NCI-H146 (cell line): ENCODE results near the gene TRABD2A.

Source experiments
- DNase-seq: peaks from one replicate; lab custom pipeline; 2025; lab: John Stamatoyannopoulos, UW

Gene TRABD2A

DNA sequence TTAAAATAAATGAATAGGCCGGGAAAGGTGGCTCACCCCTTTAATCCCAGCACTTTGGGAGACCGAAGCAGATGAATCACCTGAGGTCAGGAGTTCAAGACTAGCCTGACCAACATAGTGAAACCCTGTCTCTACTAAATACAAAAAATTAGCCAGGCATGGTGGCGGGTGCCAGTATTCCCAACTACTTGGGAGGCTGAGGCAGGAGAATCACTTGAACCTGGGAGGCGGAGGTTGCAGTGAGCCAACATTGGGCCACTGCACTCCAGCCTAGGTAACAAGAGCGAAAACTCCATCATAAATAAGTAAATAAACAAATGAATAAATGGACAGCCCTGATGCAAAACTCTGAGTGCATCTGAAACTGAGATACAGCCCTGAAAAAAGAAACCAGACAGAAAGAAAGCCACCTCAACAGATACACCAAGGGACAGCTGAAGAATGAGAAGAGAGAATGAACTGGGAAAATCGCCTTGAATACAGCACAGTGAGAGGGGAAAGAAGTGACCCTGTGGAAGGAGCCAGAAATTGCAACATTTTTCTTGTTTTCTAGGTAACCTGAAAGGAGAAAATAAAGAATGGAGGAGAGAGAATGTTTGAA lies 64.4 kb downstream of the TRABD2A start:
- DNase-seq, result no peak

DNA sequence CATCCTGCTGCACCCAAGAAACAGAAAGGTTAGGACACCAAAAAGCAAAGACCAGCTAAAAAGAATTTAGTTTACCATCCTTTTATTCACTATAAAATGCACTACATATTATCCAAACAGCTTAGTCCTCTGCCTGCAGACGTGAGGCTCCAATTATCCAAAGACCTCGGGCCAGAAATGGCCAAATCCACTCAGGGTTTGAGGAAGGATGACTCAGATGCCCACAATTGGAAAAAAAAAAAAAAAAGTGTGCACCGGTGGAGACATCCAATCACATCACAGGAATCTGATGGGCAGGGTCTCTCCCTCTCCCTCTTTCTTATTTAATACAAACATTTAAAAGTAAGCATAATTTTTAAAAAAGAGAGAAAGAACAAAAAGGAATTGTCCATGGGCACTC lies 65.7 kb downstream of the TRABD2A start:
- no peak for DNase-seq

DNA sequence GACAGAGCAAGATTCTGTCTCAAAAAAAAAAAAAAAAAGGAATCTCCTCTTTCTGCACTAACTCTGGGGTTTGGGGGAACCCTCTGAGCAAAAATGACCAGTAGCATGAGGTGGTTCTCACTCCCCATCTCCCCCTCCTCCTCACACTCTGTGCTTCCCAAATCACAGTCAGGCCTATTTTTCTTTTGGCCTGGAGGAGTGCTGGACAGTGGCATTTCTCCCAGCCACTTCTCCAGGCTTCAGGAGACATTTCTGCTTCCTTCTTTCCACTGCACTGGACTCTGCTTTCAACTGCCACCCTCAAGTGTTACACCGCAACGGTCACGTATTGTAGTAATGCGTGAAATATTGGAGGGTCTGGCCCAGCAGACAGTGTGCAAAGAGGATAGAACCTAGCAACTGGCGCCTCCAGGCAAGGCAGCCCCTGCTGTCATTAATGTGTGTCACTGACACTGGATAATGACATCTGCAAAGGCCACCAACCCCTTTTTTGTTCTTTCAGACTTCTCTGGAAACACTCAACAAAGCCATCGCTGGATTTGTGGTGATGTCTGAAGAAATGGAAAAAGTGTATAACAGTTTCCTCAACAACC lies 68.9 kb downstream of the TRABD2A start:
- DNase-seq, result no peak

DNA sequence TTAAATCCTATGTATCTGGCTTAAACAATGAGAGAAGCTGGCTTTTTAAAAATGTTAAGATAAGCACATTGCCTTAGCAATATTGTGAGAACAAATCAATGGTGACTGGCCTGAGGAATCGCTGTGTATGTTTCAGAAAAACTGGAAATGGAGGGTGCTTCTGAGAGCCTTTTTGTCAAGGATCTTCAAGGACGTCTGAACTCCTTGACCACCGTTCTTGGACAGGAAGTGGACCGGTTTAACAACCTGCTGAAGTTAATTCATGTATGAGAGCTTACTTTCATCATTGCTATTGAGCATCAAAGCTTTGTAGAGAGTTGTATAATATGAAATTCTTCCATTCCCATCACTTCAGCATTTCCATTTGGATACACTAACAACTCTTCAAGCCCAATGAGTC lies 72.6 kb downstream of the TRABD2A start:
- DNase-seq, result no peak

DNA sequence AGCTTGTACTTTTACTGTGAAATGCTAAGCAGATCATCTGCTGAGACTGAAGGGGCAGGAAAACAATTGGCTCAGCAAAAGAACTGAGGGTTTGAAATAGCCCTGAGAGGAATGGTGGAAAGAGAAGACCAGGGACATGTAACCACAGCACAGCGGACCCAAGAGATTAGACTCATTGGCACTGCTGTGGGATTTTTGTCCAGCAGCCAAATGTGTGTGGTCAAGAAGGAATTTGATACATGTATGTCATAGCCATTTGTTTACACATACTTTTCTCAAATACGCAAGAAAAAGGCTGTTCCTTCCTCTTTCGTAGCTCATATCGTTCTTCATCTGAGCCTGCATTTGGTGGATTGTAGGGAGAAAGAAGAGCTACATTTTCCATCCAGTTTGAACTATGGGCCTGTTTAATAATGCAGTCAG lies 73.8 kb downstream of the TRABD2A start:
- no peak for DNase-seq

DNA sequence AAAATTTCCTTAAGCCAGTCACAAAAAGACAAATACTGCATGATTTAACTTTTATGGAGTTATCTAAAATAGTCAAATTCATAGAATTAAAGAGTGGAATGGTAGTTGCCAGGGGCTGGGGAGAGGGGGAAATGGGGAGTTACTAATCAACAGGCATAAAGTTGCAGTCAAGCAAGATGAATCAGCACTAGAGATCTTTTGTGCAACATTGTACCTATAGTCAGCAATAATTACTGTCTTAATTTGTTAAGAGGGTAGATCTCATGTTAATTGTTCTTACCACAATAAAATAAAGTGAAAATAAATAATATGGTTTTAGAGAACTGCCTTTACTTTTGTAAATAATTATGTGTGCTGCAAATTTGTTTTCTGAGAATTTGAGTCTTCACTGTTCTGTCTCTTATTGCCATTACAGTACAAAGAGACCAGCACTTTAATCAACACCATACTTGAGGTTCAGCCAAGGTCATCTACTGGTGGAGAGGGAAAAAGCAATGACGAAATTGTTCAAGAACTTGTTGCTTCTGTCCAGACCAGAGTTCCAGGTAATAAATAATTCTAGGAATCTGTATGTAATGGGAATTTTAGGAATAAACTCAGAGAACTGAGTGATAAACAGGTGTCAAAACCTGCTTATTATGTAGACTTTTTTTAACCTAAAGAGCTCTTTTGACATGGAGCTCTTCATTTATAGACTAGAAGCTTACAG lies 75.5 kb downstream of the TRABD2A start:
- no peak for DNase-seq

DNA sequence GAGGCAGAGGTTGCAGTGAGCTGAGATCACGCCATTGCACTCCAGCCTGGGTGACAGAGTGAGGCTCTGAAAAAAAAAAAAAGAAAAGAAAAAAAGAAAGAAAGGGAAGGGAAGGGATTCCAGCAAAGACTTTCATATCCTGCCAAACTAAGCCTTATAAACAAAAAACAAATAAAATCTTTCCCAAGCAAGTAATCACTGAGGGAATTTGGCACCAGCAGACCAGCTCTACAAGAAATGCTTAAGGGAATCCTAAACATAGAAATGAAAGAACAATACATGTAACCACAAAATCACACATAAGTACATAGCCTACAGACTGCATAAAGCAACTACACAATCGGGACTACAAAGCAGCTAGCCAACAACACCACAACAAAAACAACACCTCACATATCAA lies 79.1 kb downstream of the TRABD2A start:
- DNase-seq, result no peak

DNA sequence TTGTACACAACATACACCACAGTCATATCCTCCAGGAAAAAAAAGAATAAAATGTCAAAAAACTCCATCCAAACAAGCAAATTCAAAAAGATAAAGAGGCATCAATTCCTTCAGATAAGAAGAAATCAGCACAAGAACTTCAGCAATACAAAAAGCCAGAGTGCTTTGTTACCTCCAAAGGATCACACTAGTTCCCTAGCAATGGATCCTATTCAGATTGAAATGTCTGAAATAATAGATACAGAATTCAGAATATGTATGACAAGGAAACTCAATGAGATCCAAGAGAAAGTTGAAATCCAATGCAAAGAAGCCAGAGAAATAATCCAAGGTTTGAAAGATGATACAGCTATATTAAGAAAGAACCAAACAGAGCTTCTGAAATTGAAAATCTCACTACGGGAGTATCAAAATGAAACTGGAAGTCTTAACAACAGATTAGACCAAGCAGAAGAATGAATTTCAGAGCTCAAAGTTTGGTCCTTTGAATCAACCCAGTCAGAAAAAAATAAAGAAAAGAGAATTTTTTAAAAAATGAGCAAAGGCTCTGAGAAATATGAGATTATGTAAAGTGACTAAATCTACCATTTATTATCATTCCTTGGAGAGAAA lies 80.6 kb downstream of the TRABD2A start:
- DNase-seq, result no peak

DNA sequence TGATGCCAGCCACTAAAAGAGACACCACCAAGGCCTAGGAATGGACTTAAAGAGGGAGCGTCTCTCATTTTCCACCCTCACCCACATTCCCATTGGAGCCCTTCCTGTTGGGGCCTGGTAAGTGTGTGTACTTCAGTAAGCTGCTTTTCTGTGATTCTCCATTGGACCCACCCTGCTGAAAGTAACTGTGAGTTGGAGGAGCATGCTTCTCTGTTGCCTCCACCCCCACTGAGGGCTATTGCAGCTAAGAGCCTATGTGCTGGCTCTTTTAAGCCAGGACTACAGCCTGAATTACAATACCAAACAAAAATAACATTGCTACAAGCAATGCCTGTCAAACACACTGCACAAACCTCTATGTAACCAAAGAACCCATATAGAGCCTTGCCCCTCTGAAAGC lies 81.1 kb downstream of the TRABD2A start:
- DNase-seq, result no peak

DNA sequence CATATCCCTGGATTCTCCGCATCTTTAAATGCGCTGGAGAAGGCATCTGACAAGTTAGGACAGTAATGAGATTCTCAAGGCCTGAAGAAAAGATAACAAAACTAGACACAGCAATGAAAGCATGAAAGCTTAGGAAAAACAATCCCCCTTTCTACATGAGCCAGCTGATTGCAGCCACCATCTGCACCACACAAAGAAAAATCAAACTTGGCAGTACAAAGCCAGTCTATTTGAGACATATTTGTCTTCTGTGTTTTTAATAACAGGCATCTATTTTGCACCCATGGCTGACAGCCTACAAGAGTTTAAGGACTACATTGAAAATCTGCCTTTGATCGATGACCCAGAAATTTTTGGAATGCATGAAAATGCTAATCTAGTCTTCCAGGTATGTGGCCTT lies 83.6 kb downstream of the TRABD2A start:
- no peak for DNase-seq

DNA sequence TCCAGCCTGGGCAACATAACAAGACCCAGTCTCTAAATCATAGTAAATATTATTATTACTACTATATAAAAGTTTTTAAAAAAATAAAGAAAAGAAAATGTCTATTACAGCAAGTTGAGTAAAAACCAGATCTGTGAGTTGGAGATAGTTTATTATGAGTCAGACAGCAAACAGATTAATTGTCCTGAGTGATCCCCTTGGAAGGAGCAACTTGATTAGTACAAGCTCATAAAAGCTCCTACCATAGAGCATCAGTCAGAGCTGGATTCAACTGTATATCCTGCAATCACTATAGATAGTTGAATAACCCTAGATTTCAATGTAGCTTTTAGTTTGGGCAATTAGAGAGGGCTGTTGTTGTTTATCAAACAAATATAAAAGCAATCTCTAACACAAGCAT lies 84.1 kb downstream of the TRABD2A start:
- no peak for DNase-seq

DNA sequence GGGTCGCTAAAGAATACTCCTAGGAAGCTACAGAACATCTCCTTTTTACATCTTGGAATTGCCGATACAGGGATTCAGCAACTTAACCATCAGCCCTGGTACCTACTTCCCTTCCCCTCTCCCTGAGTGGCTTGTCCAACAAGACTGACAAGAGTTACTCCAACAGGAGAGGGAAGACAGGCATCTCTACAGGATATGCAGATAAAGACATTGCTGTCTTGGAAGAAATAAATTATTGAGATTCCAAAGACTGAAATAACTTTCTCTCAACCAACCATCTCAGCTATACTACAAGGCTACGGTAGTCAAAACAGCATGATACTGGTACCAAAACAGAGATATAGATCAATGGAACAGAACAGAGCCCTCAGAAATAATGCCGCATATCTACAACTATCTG lies 87.2 kb downstream of the TRABD2A start:
- DNase-seq, result no peak

DNA sequence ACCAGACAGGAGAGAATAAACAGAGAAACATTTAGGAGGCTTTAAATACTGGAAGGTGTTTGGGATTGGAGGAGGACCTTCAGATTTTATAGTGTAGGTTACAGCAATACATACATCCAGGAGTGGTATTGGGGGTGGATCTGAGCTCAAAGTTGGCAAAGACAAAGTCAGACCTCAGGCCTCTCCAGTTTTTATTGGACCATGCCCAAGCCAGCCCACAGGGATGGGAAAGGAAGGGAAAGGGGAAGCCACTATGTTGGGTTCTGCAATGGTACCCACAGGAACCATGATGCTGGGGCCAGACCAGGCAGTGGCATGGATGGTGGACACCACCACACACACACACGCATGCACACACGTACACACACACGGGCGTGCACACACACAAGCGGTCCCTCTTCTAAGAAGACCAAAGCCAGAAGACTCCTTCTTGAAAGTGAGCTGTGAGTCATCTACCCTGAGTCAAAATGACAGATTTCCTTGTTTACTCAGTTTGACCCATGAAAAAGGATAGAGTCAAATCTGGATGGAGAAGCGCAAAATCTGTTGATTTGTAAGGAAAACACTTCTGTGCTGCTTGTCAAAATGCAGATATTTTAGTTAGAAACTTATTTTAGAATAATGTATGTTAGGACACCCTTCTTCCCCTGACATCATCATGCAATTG lies 87.9 kb downstream of the TRABD2A start:
- no peak for DNase-seq

DNA sequence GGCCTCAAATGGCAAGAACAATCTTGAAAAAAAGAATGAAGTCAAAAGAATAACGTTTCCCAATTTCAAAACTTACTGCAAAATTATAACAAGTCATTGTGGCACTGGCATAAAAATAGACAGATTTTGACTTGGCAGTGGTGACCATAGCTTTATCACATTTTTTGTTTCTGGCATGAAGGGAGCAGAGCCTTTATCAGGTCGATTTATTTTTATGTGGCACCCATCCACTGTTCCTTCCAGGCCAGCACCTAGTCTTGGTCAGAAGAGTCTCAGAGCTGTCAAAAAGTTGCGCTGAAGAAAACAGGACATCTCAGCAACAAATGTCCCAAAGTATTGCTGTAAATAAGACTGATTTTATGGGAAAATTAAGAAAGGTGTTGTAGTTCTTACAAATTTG lies 92.4 kb downstream of the TRABD2A start:
- DNase-seq, result no peak

DNA sequence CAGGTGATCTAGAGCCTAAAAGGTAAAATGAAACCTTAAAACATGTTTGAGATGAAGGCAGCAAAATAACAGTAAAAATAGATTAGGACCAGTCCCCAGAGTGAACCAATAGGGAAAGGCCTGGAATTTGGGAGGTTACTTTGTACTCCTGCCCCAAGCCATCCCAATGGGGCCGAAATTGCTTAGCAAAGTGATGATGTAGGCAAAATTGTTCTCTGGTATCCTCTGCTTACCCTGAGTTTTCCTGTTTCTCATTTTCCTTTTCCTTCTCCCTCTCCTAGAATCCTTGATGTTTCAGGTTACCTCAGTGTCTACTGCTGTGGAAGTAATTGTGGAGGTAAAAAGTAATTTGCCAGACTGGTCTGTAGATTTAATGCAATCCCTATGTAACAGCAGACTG lies 92.9 kb downstream of the TRABD2A start:
- no peak for DNase-seq

DNA sequence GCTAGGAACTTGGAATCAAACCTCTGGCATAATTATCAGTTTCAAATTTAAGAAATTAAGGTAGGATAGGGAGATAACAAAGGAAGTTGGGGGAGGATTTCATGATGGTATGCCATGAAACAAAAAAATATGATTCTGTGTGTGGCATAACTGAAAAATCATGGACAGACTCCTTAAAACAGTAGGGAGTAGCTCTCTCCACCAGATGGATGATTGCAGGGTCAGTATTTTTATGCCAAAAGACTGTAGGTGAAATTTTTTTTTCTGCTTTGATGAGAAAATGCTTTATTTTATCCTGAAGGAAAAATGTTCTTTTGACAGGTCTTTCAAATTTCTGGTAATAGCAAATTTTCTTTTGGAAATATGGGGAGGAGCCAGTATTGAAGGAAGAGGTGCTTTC lies 94.3 kb downstream of the TRABD2A start:
- no peak for DNase-seq

DNA sequence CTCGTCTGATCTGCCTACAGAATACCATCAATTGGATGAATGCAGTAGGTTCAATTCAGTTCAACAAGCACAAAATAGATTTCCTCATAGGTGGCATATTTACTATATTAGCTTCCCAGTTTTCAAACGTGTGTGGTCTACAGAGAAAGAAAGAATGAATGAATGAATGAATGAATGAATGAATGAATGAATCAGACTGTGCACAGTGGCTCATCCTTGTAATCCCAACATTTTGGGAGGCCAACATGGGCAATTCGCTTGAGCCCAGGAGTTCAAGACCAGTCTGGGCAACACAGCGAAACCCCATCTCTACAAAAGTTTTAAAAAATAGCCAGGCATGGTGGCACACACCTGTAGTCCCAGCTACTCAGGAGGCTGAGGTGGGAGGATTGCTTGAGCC lies 94.9 kb downstream of the TRABD2A start:
- no peak for DNase-seq

DNA sequence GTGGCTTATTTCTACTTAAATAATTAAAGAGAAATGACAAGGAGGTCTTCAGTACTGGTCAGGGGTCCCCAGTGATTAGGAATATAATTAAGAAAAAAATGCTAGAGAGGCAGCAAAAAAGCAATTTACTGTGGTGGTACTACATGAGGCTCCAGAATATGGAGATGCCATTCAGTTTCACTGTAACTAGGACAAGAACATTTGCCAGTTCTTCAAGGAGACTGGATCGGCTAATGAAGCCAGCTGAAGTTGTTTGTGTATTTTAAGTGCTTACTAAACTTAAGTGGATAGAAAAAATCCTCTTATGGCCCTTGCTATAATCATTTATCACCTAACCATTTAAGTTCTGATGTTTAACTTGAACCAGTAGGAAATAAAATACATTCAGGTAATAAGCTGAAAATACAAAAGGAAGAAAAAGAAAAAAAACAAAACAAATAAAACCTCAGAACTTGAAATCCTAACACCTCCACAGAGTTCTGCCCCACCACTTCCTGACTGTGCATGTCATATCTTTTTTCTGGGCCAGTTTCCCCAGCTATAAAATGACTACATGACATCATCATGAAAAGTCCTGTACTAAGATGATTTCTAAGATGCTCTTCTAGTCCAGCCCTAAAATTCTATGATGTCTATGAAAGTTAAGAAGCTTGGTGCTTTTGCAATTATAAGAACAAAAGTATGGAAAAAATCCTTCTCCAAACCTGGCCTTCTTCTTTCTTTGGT lies 98.0 kb downstream of the TRABD2A start:
- no peak for DNase-seq

DNA sequence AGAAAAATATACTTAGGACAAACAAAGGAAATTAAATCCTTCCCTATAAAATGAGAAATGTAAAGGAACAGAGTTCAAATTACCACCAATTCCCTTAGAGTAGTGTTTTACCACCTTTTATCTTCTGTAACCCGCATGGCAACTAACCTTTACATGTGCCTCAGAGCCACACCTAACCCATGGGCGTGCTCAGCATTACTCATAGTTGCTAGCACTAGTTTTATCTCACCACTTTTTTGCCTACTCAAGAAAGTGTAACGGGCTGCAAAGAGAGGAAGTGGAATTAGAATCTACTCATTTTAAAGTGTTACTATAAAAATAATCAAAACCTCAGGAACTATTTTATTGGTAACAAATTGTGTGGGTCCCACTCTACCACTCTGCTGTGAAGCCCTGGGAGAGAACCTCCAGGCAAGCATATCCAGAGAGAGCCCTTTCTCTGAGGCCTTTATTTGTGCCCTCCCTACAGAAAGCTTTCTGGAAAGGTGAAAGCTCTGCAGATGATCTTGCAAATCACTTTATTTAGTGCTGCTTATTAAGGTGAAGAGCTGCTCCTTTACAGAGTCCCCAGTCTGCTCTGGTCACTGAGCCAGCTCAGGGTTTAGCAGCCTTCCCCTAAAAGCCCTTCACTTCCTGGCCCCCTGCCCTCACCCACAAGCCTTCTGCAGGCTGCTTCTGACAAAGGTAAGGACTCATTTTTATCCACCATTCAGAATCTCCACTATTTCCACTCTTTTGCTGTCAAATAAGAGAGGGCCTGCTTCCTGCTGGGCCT lies 98.8 kb downstream of the TRABD2A start:
- no peak for DNase-seq

DNA sequence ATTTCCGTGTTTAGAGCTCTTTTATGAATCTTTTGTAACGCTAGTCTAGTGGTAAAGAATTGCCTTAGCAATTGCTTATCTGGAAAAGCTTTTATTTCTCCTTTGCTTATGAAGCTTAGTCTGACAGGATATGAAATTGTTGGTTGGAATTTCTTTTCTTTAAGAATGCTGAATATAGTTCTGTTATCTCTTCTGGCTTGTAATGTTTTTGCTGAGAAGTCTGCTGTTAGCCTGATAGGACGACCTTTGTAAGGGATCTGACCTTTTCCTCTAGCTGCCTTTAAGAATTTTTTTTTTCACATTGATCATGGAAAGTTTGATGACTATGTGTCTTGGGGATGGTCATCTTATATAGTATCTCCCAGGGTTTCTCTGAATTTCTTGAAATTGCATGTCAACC lies 101.1 kb downstream of the TRABD2A start:
- DNase-seq, result no peak
